ENCODE data around the gene FBXO47. TPM values are rescaled to one million over a fixed set of nuclear protein-coding genes. Genes with fewer than 3 reads are reported as not detected.

The FBXO47 gene
- total and polyA plus RNA-seq, 2 of the 4 experiments (the other 2 are of a cell fraction) = under 0.01 TPM; not detected in 1

- in situ Hi-C loops (cut with MboI; ENCODE audit: low sequenced_read_pairs) (no loop called here), dilution Hi-C loops (cut with HindIII; ENCODE audit: low sequenced_read_pairs, unreplicated experiment) (no loop called here), intact Hi-C loops (cut with micrococcal nuclease) (no loop called here)
- BruUV-seq (replicated peaks) = no TSS peak
- TF ChIP-seq MAFK (IDR thresholded peaks at IDR 0.05; ENCODE audit: low read depth, low read length) (no peak), MXI1 (IDR thresholded peaks at IDR 0.05; ENCODE audit: borderline replicate concordance, low read depth, low read length) (no peak), ELK1 (IDR thresholded peaks at IDR 0.05; ENCODE audit: borderline replicate concordance, low read depth, low read length) (no peak), RAD21 (IDR thresholded peaks at IDR 0.05; ENCODE audit: low read length) (no peak), RFX5 (IDR thresholded peaks at IDR 0.05; ENCODE audit: low read depth, low read length) (no peak), FOS (IDR thresholded peaks at IDR 0.05; ENCODE audit: low read depth, low read length) (no peak), MAZ (IDR thresholded peaks at IDR 0.05; ENCODE audit: borderline replicate concordance, low read depth, low read length) (no peak), SMC3 (IDR thresholded peaks at IDR 0.05; ENCODE audit: low read depth, low read length) (no peak), NFE2L2 (IDR thresholded peaks at IDR 0.05; ENCODE audit: low read depth, low read length) (no peak), CEBPB (IDR thresholded peaks at IDR 0.05; ENCODE audit: low read depth, low read length) (no peak), POLR2A (IDR thresholded peaks at IDR 0.05; ENCODE audit: low read depth, low read length) (no peak), RCOR1 (IDR thresholded peaks at IDR 0.05; ENCODE audit: insufficient replicate concordance, low read length) (no peak), CHD1 (IDR thresholded peaks at IDR 0.05; ENCODE audit: low read depth, low read length) (no peak), BHLHE40 (IDR thresholded peaks at IDR 0.05; ENCODE audit: low read depth, low read length) (no peak), CTCF (conservative IDR thresholded peaks at IDR 0.05; ENCODE audit: low read depth, low read length) (no peak), USF2 (IDR thresholded peaks at IDR 0.05; ENCODE audit: low read depth, low read length) (no peak)
- DNase-seq (no peak), ATAC-seq (ENCODE audit: low read depth) (no peak)
- Histone ChIP-seq H3K4me2 (ENCODE audit: low read depth, low read length) (no peak overlapping the region), H3K9me1 (ENCODE audit: insufficient read depth, low read length) (peaks cover 40% of the 10 kb centered on the region), H3K79me1 (ENCODE audit: low read depth in 1 of 2, low read length in 2 of 2) (peaks cover 48 to 89% of the 10 kb centered on the region in 2 experiments), H2BK5ac (ENCODE audit: low read depth, low read length, poor library complexity, severe bottlenecking) (no peak overlapping the region), H3K36me3 (ENCODE audit: control insufficient read depth, insufficient read depth, low read length) (peaks cover 64% of the 10 kb centered on the region), H4K91ac (ENCODE audit: insufficient read depth, low read depth, low read length) (no peak overlapping the region), H4K20me1 (ENCODE audit: insufficient read depth, low read length) (peaks cover 96% of the 10 kb centered on the region), H4K5ac (ENCODE audit: low read depth, low read length) (no peak overlapping the region), H3K23ac (ENCODE audit: low read depth, low read length) (no peak overlapping the region), H3K14ac (replicated peaks; ENCODE audit: low read depth, low read length) (no peak overlapping the region), H3K9me3 (ENCODE audit: control insufficient read depth, insufficient read depth, low read length) (no peaks in the 10 kb centered on the region), H2AFZ (replicated peaks; ENCODE audit: low read length, poor library complexity) (no peak overlapping the region), H4K8ac (ENCODE audit: low read depth in 2 of 2, low read length in 2 of 2) (no peak overlapping the region), H3K18ac (ENCODE audit: low read depth, low read length) (no peak overlapping the region), H3K27me3 (ENCODE audit: control insufficient read depth, insufficient read depth, low read length) (no peaks in the 10 kb centered on the region), H2AK9ac (replicated peaks; ENCODE audit: low read depth, low read length, poor library complexity) (no peak overlapping the region), H2BK15ac (ENCODE audit: low read depth, low read length) (no peak overlapping the region), H3K56ac (ENCODE audit: extremely low read depth, insufficient read depth, low read length) (no peak overlapping the region), H3K4me1 (ENCODE audit: control insufficient read depth, insufficient read depth, low read length) (peaks cover 12% of the 10 kb centered on the region), H3K4ac (ENCODE audit: low read depth, low read length) (no peak overlapping the region), H2AK5ac (ENCODE audit: low read depth, low read length) (no peak overlapping the region), H3K9ac (ENCODE audit: low read depth, low read length) (no peak overlapping the region), H3K27ac (ENCODE audit: insufficient read depth, low read length) (no peak overlapping the region), H3K4me3 (ENCODE audit: insufficient read depth, low read depth, low read length) (no peak overlapping the region), H2BK20ac (ENCODE audit: low read depth, low read length) (no peak overlapping the region), H2BK120ac (ENCODE audit: low read depth, low read length) (no peak overlapping the region)
- ChIA-PET POLR2A (ENCODE audit: unreplicated experiment) (no interaction called here), CTCF (no interaction called here)
- WGBS, 2 experiments (ENCODE audit: extremely low coverage in 2 of 2, insufficient read length in 1 of 2) = no CpG with 5 or more reads among the region's 8 CpGs
Measured at GRCh38 chr17:38908676-38909181, 58.5 kb downstream of the FBXO47 start.
